IMR-90 (cell line): ENCODE measurements around the gene NAPSA.
"Not testable (repeated sequence)": the region's sequence is repeated elsewhere in the genome, so short reads cannot be mapped to it uniquely, and the experiment has no call there.

Experiments
- CHD1 ChIP-seq: IDR thresholded peaks from 2 replicates; pipeline ENCODE4 v1.6.1; 2012; ENCODE audit warnings: low read depth, low read length, improper control_type of control experiment
- FOS ChIP-seq: fragments of 150-350 bp; IDR thresholded peaks from 2 replicates; pipeline ENCODE4 v1.6.1; 2016; ENCODE audit warnings: low read depth, low read length
- MAFK ChIP-seq: IDR thresholded peaks from 2 replicates; pipeline ENCODE4 v1.6.1; 2012; ENCODE audit warnings: low read depth, low read length, improper control_type of control experiment
- POLR2A ChIP-seq: IDR thresholded peaks from 2 replicates; pipeline ENCODE4 v1.6.1; 2012; ENCODE audit warnings: mild to moderate bottlenecking, low read depth, low read length
- RAD21 ChIP-seq: IDR thresholded peaks from 2 replicates; pipeline ENCODE4 v1.6.1; 2012; ENCODE audit warnings: low read length, improper control_type of control experiment
- RCOR1 ChIP-seq: IDR thresholded peaks from 2 replicates; pipeline ENCODE4 v1.6.1; 2012; ENCODE audit warnings: mild to moderate bottlenecking, low read length, improper control_type of control experiment; ENCODE audit not compliant: insufficient replicate concordance
- SMC3 ChIP-seq: fragments of 150-350 bp; IDR thresholded peaks from 2 replicates; pipeline ENCODE4 v1.6.1; 2016; ENCODE audit warnings: low read depth, mild to moderate bottlenecking, antibody characterized with exemption, low read length, moderate library complexity
- TF ChIP-seq, protein P1 (sequence below): conservative IDR thresholded peaks from 2 replicates; pipeline ENCODE4 v1.5.1; 2012; ENCODE audit warnings: mild to moderate bottlenecking, low read depth, low read length, improper control_type of control experiment
- TF ChIP-seq, protein P2 (sequence below): fragments of 150-350 bp; IDR thresholded peaks from 2 replicates; pipeline ENCODE4 v1.6.1; 2016; ENCODE audit warnings: low read depth, mild to moderate bottlenecking, low read length, moderate library complexity, borderline replicate concordance

DNA sequence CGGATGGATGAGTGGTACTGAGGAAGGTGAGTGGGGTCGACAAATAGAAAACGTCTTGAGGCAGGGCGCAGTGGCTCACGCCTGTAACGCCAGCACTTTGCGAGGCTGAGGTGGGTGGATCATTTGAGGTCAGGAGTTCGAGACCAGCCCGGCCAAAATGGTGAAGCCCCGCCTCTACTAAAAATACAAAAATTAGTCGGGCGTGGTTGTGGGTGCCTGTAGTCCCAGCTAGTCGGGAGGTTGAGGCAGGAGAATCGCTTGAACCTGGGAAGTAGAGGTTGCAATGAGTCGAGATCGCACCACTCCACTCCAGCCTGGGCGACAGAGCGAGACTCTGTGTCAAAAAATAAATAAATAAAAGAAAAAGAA lies 35.5 kb downstream of the NAPSA start:
- TF ChIP-seq, protein P1, sequence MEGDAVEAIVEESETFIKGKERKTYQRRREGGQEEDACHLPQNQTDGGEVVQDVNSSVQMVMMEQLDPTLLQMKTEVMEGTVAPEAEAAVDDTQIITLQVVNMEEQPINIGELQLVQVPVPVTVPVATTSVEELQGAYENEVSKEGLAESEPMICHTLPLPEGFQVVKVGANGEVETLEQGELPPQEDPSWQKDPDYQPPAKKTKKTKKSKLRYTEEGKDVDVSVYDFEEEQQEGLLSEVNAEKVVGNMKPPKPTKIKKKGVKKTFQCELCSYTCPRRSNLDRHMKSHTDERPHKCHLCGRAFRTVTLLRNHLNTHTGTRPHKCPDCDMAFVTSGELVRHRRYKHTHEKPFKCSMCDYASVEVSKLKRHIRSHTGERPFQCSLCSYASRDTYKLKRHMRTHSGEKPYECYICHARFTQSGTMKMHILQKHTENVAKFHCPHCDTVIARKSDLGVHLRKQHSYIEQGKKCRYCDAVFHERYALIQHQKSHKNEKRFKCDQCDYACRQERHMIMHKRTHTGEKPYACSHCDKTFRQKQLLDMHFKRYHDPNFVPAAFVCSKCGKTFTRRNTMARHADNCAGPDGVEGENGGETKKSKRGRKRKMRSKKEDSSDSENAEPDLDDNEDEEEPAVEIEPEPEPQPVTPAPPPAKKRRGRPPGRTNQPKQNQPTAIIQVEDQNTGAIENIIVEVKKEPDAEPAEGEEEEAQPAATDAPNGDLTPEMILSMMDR: not testable (repeated sequence)
- TF ChIP-seq, protein P2, sequence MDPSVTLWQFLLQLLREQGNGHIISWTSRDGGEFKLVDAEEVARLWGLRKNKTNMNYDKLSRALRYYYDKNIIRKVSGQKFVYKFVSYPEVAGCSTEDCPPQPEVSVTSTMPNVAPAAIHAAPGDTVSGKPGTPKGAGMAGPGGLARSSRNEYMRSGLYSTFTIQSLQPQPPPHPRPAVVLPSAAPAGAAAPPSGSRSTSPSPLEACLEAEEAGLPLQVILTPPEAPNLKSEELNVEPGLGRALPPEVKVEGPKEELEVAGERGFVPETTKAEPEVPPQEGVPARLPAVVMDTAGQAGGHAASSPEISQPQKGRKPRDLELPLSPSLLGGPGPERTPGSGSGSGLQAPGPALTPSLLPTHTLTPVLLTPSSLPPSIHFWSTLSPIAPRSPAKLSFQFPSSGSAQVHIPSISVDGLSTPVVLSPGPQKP: not testable (repeated sequence)
- not testable (repeated sequence) for TF ChIP-seq RCOR1, POLR2A, RAD21, MAFK, CHD1, SMC3, FOS
